Measurements from ENCODE around the gene HCFC1. TPM values are rescaled to one million over a fixed set of nuclear protein-coding genes. Genes with fewer than 3 reads are reported as not detected.

The HCFC1 gene
- total RNA-seq, 6 experiments from 2014 or later: 15.2 to 32.5 (median 19.7) TPM

- H3K4me3 ChIP-seq: peak overlapping the region in 2 of 3 donors; percentile 10 to 75
Observed at GRCh38 chrX:153928846-153929245, 42.8 kb downstream of the HCFC1 start.

GRCh38 chrX:153927922-153928760 lies 43.5 kb downstream of the HCFC1 start:
- ATAC-seq (peak; percentile 92 to 95 (median 92)), DNase-seq (peak; percentile 95 to 98 (median 97))
- Histone ChIP-seq H3K27ac (peak overlapping the region; percentile 79 to 84 (median 84)), H3K9me3 (no peaks in the 10 kb centered on the region), H3K36me3 (no peaks in the 10 kb centered on the region), H3K4me1 (peaks cover 0 to 9% (median 4%) of the 10 kb centered on the region in 4 donors), H3K4me3 (peak overlapping the region; percentile 42 to 75 (median 64)), H3K27me3 (no peaks in the 10 kb centered on the region)
- 7% methylated on average over 28 of the region's 76 CpGs for WGBS (ENCODE audit: insufficient coverage, low coverage, low lambda C conversion rate, missing lambda C conversion rate)
- intact Hi-C loops (cut with DNase I): no loop called here
- TF ChIP-seq CTCF (IDR thresholded peaks at IDR 0.05) (peak in 3 of 4 donors; percentile 16 to 20 (median 19)), POLR2A (IDR thresholded peaks at IDR 0.05) (peak; percentile 92)

More at GRCh38 chrX:153928846-153929245, 42.8 kb downstream of the HCFC1 start:
- Histone ChIP-seq H3K36me3 (no peaks in the 10 kb centered on the region), H3K9me3 (no peaks in the 10 kb centered on the region), H3K4me1 (peaks cover 0 to 12% (median 6%) of the 10 kb centered on the region in 4 donors), H3K27ac (peak overlapping the region in 2 of 3 donors; percentile 5 to 17), H3K27me3 (no peaks in the 10 kb centered on the region)
- WGBS (ENCODE audit: insufficient coverage, low coverage, low lambda C conversion rate, missing lambda C conversion rate): 47% methylated on average over 8 of the region's 9 CpGs
- ATAC-seq (no peak), DNase-seq (no peak)
- intact Hi-C loops (cut with DNase I): no loop called here
- TF ChIP-seq CTCF (IDR thresholded peaks at IDR 0.05): no peak
- no peak for TF ChIP-seq POLR2A (IDR thresholded peaks at IDR 0.05)

GRCh38 chrX:153927672-153927921 lies 44.0 kb downstream of the HCFC1 start:
- Histone ChIP-seq H3K9me3 (no peaks in the 10 kb centered on the region), H3K27ac (peak overlapping the region; percentile 79 to 84 (median 84)), H3K36me3 (no peaks in the 10 kb centered on the region), H3K4me3 (peak overlapping the region; percentile 42 to 75 (median 64)), H3K27me3 (no peaks in the 10 kb centered on the region), H3K4me1 (peaks cover 0 to 9% (median 4%) of the 10 kb centered on the region in 4 donors)
- no peak for TF ChIP-seq POLR2A (IDR thresholded peaks at IDR 0.05)
- no peak for TF ChIP-seq CTCF (IDR thresholded peaks at IDR 0.05)
- ATAC-seq: no peak
- peak in 1 of 3 donors; percentile 50 for DNase-seq
- intact Hi-C loops (cut with DNase I): no loop called here
- WGBS (ENCODE audit: insufficient coverage, low coverage, low lambda C conversion rate, missing lambda C conversion rate): 0% methylated on average over 1 of the region's 8 CpGs

- TF ChIP-seq CTCF (IDR thresholded peaks at IDR 0.05) (no peak), POLR2A (IDR thresholded peaks at IDR 0.05) (no peak)
- 52% methylated on average over 4 of the region's 31 CpGs for WGBS (ENCODE audit: insufficient coverage, low coverage, low lambda C conversion rate, missing lambda C conversion rate)
- Histone ChIP-seq H3K9me3 (no peaks in the 10 kb centered on the region), H3K36me3 (no peaks in the 10 kb centered on the region), H3K4me3 (peak overlapping the region; percentile 42 to 75 (median 64)), H3K27me3 (no peaks in the 10 kb centered on the region), H3K4me1 (peaks cover 0 to 9% (median 4%) of the 10 kb centered on the region in 4 donors), H3K27ac (peak overlapping the region; percentile 79 to 84 (median 84))
- DNase-seq: peak; percentile 53 to 77 (median 57)
- ATAC-seq: peak in 3 of 4 donors; percentile 3 to 9 (median 5)
- intact Hi-C loops (cut with DNase I): no loop called here
Observed at GRCh38 chrX:153926858-153927671, 44.6 kb downstream of the HCFC1 start.

Measured in right lobe of liver (tissue), 6 donors.